HepG2 (cell line): ENCODE measurements around the gene FGD5.

Source experiments
- CENPBD1 ChIP-seq: sonication (generic); formaldehyde crosslinking; IDR thresholded peaks from 2 replicates; pipeline ENCODE4 v1.8.0; 2022; ENCODE audit warnings: missing genetic modification reagents, low read depth, mild to moderate bottlenecking, borderline replicate concordance
- KLF15 ChIP-seq: sonication (generic); formaldehyde crosslinking; IDR thresholded peaks from 2 replicates; pipeline ENCODE4 v1.8.1; 2023; ENCODE audit warnings: borderline replicate concordance, mild to moderate bottlenecking, inconsistent platforms, missing genetic modification reagents, mixed read lengths
- POLR2AphosphoS5 ChIP-seq: IDR thresholded peaks from 2 replicates; pipeline ENCODE4 v1.6.1; 2012; ENCODE audit warnings: low read depth, low read length
- ZBTB43 ChIP-seq: sonication (generic); formaldehyde crosslinking; conservative IDR thresholded peaks from 2 replicates; pipeline ENCODE4 v1.4.0; 2020; ENCODE audit warnings: missing genetic modification reagents
- ZNF530 ChIP-seq: sonication (generic); formaldehyde crosslinking; IDR thresholded peaks from 2 replicates; pipeline ENCODE4 v1.5.0; 2020; ENCODE audit warnings: low read depth, mild to moderate bottlenecking, missing genetic modification reagents
- TF ChIP-seq, protein P1 (sequence below): sonication (generic); formaldehyde crosslinking; IDR thresholded peaks from 2 replicates; pipeline ENCODE4 v1.9.0; 2021; ENCODE audit warnings: missing genetic modification reagents, borderline replicate concordance

DNA sequence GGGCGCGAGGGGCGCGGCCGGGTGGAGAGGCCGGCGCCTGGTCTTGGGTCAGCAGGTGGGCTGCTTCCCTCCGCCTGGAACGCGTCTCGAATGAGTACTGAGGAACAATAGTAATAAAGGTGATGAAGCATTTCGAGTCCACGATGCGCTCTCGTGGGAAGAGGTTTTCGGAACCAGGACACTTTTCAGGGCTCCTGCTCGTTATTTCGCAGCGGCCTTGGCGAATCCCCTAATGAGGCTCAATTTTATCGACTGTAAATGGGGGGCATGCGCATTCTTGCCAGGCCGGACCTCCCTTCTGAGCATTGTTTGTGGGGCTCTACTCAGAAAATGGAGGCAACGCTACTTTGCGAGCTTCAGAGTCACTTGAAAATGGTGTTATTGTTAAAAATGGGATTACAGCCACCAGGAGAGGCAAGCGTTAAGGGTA lies 129.9 kb downstream of the FGD5 start:
- TF ChIP-seq CENPBD1 (no peak), POLR2AphosphoS5 (peak; percentile 36; the same call in 1 of the 2 replicates), ZNF530 (CRISPR knock-in tag) (no peak), ZBTB43 (CRISPR knock-in tag) (no peak), KLF15 (no peak)
- TF ChIP-seq, protein P1, sequence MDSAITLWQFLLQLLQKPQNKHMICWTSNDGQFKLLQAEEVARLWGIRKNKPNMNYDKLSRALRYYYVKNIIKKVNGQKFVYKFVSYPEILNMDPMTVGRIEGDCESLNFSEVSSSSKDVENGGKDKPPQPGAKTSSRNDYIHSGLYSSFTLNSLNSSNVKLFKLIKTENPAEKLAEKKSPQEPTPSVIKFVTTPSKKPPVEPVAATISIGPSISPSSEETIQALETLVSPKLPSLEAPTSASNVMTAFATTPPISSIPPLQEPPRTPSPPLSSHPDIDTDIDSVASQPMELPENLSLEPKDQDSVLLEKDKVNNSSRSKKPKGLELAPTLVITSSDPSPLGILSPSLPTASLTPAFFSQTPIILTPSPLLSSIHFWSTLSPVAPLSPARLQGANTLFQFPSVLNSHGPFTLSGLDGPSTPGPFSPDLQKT (CRISPR knock-in tag): no peak
